Measurements from ENCODE around the gene JAML.

DNA sequence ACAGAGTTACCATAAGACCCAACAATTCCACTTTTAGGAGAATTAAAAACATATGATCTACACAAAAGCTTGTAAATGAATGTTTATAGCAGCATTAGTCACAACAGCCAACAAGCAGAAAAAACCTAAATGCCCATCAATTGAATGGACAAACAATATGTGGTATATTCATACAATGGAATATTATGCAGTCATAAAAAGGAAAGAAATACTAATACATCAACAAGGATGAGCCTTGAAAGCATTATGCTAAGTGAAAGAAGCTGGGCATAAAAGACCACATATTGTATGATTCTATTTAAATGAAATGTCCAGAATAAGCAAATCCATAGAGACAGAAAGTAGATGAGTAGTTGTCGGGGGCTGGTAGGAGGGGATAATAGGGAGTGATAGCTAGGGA, 34.3 kb upstream of the JAML start:
- TF ChIP-seq, protein P1, sequence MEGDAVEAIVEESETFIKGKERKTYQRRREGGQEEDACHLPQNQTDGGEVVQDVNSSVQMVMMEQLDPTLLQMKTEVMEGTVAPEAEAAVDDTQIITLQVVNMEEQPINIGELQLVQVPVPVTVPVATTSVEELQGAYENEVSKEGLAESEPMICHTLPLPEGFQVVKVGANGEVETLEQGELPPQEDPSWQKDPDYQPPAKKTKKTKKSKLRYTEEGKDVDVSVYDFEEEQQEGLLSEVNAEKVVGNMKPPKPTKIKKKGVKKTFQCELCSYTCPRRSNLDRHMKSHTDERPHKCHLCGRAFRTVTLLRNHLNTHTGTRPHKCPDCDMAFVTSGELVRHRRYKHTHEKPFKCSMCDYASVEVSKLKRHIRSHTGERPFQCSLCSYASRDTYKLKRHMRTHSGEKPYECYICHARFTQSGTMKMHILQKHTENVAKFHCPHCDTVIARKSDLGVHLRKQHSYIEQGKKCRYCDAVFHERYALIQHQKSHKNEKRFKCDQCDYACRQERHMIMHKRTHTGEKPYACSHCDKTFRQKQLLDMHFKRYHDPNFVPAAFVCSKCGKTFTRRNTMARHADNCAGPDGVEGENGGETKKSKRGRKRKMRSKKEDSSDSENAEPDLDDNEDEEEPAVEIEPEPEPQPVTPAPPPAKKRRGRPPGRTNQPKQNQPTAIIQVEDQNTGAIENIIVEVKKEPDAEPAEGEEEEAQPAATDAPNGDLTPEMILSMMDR (conservative IDR thresholded peaks at IDR 0.05; ENCODE audit: low read length): no peak
- TF ChIP-seq EZH2phosphoT487 (IDR thresholded peaks at IDR 0.05; ENCODE audit: borderline replicate concordance): no peak
